ENCODE data around the gene SLC24A4.

- TF ChIP-seq CTCF (IDR thresholded peaks at IDR 0.05) (no peak), POLR2A (IDR thresholded peaks at IDR 0.05) (no peak), EP300 (IDR thresholded peaks at IDR 0.05) (no peak)
These were observed 74.4 kb downstream of the SLC24A4 start for GRCh38 chr14:92397150-92397952.
